22Rv1 (cell line): ENCODE results near the gene ABCC5.
"Not testable (repeated sequence)": the region's sequence is repeated elsewhere in the genome, so short reads cannot be mapped to it uniquely, and the experiment has no call there.

ENCODE experiments used
- H3K27ac ChIP-seq: fragments of 450-650 bp; 2 replicates; pipeline ENCODE4 v1.5.1; 2017
- CTCF ChIP-seq: fragments of 450-650 bp; IDR thresholded peaks from 2 replicates; pipeline ENCODE4 v1.5.1; 2017; ENCODE audit warnings: mild to moderate bottlenecking
- ZFX ChIP-seq: fragments of 450-650 bp; IDR thresholded peaks from 2 replicates; pipeline ENCODE4 v1.6.1; 2017; ENCODE audit warnings: antibody characterized with exemption, borderline replicate concordance

The ABCC5 gene

GRCh38 chr3:184029443-184029842, 11.8 kb upstream of the ABCC5 start:
- TF ChIP-seq ZFX (no peak), CTCF (no peak)
- no peak overlapping the region for H3K27ac ChIP-seq

DNA sequence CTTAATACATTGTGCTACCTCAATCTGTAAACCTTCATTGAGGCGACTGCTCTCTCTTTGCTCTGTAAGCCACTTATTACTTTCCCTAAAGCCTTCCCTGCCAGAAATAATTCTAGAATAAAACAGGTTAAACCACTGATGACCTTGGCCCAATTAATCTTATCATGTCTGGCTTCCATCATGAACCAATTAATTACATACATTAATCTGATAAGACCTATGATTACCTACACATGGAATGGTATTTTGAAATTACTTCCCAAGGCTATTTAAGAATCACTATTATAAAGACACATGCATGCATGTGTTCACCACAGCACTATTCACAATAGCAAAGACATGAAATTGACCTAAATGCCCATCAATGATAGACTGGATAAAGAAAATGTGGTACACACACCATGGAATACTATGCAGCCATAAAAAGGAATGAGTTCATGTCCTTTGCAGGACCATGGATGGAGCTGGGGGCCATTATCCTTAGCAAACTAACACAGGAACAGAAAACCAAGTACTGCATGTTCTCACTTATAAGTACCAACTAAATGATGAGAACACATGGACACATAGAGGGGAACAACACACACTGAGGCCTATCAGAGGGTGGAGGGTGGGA, 10.7 kb upstream of the ABCC5 start:
- H3K27ac ChIP-seq = not testable (repeated sequence)

GRCh38 chr3:184025256-184025655, 7.6 kb upstream of the ABCC5 start:
- not testable (repeated sequence) for H3K27ac ChIP-seq

GRCh38 chr3:184022323-184022722, 4.6 kb upstream of the ABCC5 start:
- no peak overlapping the region for H3K27ac ChIP-seq
- TF ChIP-seq ZFX (no peak), CTCF (no peak)

DNA sequence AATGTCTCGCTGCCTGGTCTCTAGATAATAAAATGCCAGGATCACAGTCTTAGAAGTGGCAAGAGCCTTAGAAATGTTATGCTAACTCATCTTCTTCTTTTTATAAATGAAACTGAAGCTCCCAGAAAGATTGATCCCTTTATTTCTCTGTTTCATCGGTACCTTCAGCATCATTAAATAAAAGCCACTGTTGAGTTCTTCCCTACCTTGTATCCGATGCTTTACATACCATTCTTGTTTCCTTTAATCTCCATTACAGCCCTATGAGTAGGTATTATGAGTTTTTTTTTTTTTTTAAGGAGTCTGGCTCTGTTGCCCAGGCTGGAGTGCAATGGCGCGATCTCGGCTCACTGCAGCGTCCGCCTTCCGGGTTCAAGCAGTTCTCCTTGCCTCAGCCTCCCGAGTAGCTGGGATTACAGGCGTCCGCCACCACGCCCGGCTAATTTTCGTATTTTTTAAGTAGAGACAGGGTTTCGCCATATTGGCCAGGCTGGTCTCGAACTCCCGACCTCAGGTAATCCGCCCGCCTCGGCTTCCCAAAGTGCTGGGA, 815 bp upstream of the ABCC5 start:
- peak overlapping the region; percentile 58 for H3K27ac ChIP-seq
- TF ChIP-seq ZFX = no peak
- no peak for TF ChIP-seq CTCF

DNA sequence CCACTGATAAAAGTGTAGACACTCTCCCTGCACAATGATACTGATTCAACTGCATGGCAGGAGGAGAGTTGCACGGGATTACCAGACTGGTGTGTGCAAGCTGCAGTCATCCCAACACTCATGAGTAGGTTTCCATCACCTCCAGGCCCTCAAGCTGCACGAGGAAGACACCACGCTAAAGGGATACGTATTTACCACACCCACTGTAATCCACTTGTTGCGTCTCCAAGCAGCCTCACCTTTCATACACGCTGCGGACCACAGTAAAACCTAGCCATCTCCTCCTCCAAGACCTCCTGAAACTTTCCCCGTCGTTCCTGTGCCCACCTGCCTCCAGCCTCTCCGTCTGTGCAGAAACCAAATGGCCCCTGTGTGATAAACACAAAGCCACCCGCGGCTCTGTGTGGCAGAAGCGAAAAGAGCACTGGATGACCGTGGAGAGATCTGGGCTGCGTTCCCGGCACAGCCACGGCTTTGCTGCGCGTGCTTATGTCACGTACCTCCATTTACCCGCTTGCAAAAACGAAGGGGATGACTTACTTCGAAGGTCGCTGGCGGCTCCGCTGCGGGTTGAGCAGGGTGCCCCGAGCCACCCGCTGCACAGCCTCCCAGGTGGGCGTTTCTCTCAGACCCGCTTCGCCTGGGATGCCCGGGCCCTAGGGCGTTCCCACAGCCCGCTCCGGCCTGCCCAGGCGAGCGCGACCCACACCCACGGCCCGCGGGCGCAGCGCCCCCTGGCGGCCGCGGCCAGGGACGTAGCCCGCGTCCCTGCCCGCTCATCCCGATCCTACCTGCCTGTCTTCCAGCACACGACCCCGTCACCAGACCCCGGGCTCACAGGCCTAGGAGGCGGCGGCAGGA, 643 bp downstream of the ABCC5 start:
- peak overlapping the region; percentile 58 for H3K27ac ChIP-seq
- TF ChIP-seq ZFX = no peak
- peak; percentile 98 for TF ChIP-seq CTCF

DNA sequence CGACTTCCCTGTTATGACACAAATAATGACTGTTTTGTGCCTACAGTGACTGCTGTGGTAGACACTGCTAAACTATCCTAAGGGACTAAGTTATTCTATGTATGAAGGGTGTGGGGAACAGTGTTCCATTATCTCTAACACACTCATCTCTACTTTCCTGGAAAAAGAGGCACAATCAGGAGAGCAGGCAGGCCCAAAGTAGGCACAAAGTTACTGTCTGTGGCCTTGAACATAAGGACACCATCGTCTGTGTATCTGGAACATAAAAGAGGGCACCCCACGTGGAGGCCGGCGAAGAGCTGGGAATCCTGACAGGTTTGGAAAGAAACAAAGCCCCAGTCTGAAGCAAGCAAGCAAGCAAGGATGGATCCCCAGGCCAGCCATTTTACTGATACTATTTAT, 1.5 kb downstream of the ABCC5 start:
- TF ChIP-seq ZFX (no peak), CTCF (no peak)
- H3K27ac ChIP-seq = no peak overlapping the region

DNA sequence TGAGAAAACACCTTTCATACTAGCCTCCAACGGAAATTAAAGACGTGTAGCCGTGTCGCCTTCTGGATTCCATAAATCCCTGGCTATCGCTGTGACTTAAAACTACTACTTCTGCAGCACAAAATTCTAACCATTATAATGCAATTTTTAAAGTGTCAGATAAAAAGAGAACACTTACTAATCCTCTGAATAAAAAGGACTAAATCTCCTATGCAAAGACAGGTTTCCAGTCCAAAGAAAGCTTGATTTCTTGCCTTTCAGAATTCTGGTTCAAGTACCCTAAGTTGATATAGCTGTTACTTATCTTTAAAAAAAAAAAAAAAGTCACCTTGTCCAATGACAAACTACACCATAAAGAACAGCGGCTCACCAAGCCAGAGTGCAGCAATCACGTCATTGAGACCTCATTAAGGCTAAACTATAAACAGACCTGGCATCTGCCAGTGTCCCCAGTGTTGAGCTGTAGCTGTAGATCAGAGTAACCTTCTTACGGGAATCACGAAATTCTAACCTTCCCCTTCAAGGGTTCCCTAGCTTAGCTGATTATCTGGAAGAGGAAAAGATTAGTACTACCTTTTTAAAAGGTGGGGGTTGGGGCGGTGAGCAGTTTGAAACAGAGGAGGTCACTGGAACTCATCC, 2.2 kb downstream of the ABCC5 start:
- TF ChIP-seq ZFX (no peak), CTCF (no peak)
- H3K27ac ChIP-seq = no peak overlapping the region
